ENCODE measurements around the gene MAP6D1. TPM values are rescaled to one million over a fixed set of nuclear protein-coding genes. Genes with fewer than 3 reads are reported as not detected.

MAP6D1 gene
- total and polyA plus RNA-seq, 9 of the 15 experiments (the other 6 are each of a cell fraction or from before 2014, with no cell fraction given): 0.16 to 1.5 (median 0.44) TPM; not detected in 3

GRCh38 chr3:183837390-183837789 is 12.0 kb upstream of the MAP6D1 start (continued):
- TF ChIP-seq CHD7 (IDR thresholded peaks at IDR 0.05; ENCODE audit: low read depth, low read length): no peak
